Rectal smooth muscle tissue (tissue), 1 donor: Measurements from ENCODE around the gene ATRIP.

Experiments
- H3K27ac ChIP-seq: one replicate; pipeline ENCODE4 v1.7.0; 2013; ENCODE audit warnings: low read depth, low read length, inconsistent platforms
- H3K27me3 ChIP-seq: one replicate; pipeline ENCODE4 v1.7.0; 2013; ENCODE audit warnings: low read length; ENCODE audit not compliant: control insufficient read depth, insufficient read depth
- H3K36me3 ChIP-seq: one replicate; pipeline ENCODE4 v1.7.0; 2013; ENCODE audit warnings: low read length; ENCODE audit not compliant: control insufficient read depth, insufficient read depth
- H3K4me1 ChIP-seq: one replicate; pipeline ENCODE4 v1.7.0; 2013; ENCODE audit warnings: low read length; ENCODE audit not compliant: control insufficient read depth, insufficient read depth
- H3K4me3 ChIP-seq: one replicate; pipeline ENCODE4 v1.7.0; 2013; ENCODE audit warnings: low read length
- H3K9ac ChIP-seq: one replicate; pipeline ENCODE4 v1.7.0; 2013; ENCODE audit warnings: low read length

The ATRIP gene

GRCh38 chr3:48500656-48501055 lies 54.1 kb downstream of the ATRIP start:
- Histone ChIP-seq H3K36me3 (no peaks in the 10 kb centered on the region), H3K27ac (no peak overlapping the region), H3K27me3 (no peaks in the 10 kb centered on the region)

GRCh38 chr3:48501196-48501595 lies 54.7 kb downstream of the ATRIP start:
- Histone ChIP-seq H3K36me3 (no peaks in the 10 kb centered on the region), H3K27me3 (no peaks in the 10 kb centered on the region), H3K27ac (no peak overlapping the region), H3K9ac (no peak overlapping the region), H3K4me3 (no peak overlapping the region), H3K4me1 (peaks cover 11% of the 10 kb centered on the region)

More at GRCh38 chr3:48500656-48501055, 54.1 kb downstream of the ATRIP start:
- Histone ChIP-seq H3K4me3 (no peak overlapping the region), H3K9ac (no peak overlapping the region), H3K4me1 (peaks cover 11% of the 10 kb centered on the region)

GRCh38 chr3:48502121-48502520 lies 55.6 kb downstream of the ATRIP start:
- H3K4me3 ChIP-seq, result no peak overlapping the region
- peak overlapping the region; percentile 6 for H3K27ac ChIP-seq
- H3K27me3 ChIP-seq, result no peaks in the 10 kb centered on the region
- peaks cover 11% of the 10 kb centered on the region for H3K4me1 ChIP-seq
- no peaks in the 10 kb centered on the region for H3K36me3 ChIP-seq
- no peak overlapping the region for H3K9ac ChIP-seq

- H3K4me1 ChIP-seq, result peaks cover 11% of the 10 kb centered on the region
- peak overlapping the region; percentile 87 for H3K4me3 ChIP-seq
Measured at GRCh38 chr3:48502728-48503168, 56.2 kb downstream of the ATRIP start.

GRCh38 chr3:48503401-48504050 lies 57.0 kb downstream of the ATRIP start:
- Histone ChIP-seq H3K27ac (peak overlapping the region; percentile 96), H3K4me1 (peaks cover 11% of the 10 kb centered on the region), H3K4me3 (peak overlapping the region; percentile 87), H3K9ac (peak overlapping the region; percentile 37), H3K27me3 (no peaks in the 10 kb centered on the region), H3K36me3 (no peaks in the 10 kb centered on the region)

More at GRCh38 chr3:48502728-48503168, 56.2 kb downstream of the ATRIP start:
- peak overlapping the region; percentile 96 for H3K27ac ChIP-seq
- H3K36me3 ChIP-seq, result no peaks in the 10 kb centered on the region
- no peaks in the 10 kb centered on the region for H3K27me3 ChIP-seq
- no peak overlapping the region for H3K9ac ChIP-seq

- H3K27ac ChIP-seq, result peak within 1 kb of the TSS; percentile 96
- H3K4me3 ChIP-seq, result peak within 1 kb of the TSS; percentile 87
- no peaks in the 10 kb centered on the region for H3K27me3 ChIP-seq
- peak within 1 kb of the TSS; percentile 59 for H3K9ac ChIP-seq
- peaks cover 11% of the 10 kb centered on the region for H3K4me1 ChIP-seq
- no peaks in the 10 kb centered on the region for H3K36me3 ChIP-seq
Measured at GRCh38 chr3:48504051-48504946, 57.8 kb downstream of the ATRIP start, which contains the start of gene SHISA5. SHISA5 (minus strand) TSS chr3:48504174; CDS start chr3:48504094, 80 bp downstream.

GRCh38 chr3:48505146-48505545 lies 58.6 kb downstream of the ATRIP start:
- H3K9ac ChIP-seq, result no peak overlapping the region
- peaks cover 11% of the 10 kb centered on the region for H3K4me1 ChIP-seq
- H3K4me3 ChIP-seq, result no peak overlapping the region

GRCh38 chr3:48505968-48506504 lies 59.5 kb downstream of the ATRIP start:
- peaks cover 11% of the 10 kb centered on the region for H3K4me1 ChIP-seq
- no peaks in the 10 kb centered on the region for H3K27me3 ChIP-seq
- no peak overlapping the region for H3K27ac ChIP-seq

More at GRCh38 chr3:48505146-48505545, 58.6 kb downstream of the ATRIP start:
- H3K27ac ChIP-seq, result peak overlapping the region; percentile 96
- no peaks in the 10 kb centered on the region for H3K36me3 ChIP-seq
- H3K27me3 ChIP-seq, result no peaks in the 10 kb centered on the region

GRCh38 chr3:48507256-48508061 lies 60.9 kb downstream of the ATRIP start:
- H3K9ac ChIP-seq, result no peak overlapping the region
- no peaks in the 10 kb centered on the region for H3K27me3 ChIP-seq
- no peaks in the 10 kb centered on the region for H3K36me3 ChIP-seq
- H3K27ac ChIP-seq, result no peak overlapping the region
- peaks cover 11% of the 10 kb centered on the region for H3K4me1 ChIP-seq
- no peak overlapping the region for H3K4me3 ChIP-seq

More at GRCh38 chr3:48505968-48506504, 59.5 kb downstream of the ATRIP start:
- H3K36me3 ChIP-seq, result no peaks in the 10 kb centered on the region
- no peak overlapping the region for H3K9ac ChIP-seq
- no peak overlapping the region for H3K4me3 ChIP-seq

- H3K4me3 ChIP-seq, result no peak overlapping the region
- no peaks in the 10 kb centered on the region for H3K4me1 ChIP-seq
- no peaks in the 10 kb centered on the region for H3K36me3 ChIP-seq
- H3K9ac ChIP-seq, result no peak overlapping the region
- no peak overlapping the region for H3K27ac ChIP-seq
- no peaks in the 10 kb centered on the region for H3K27me3 ChIP-seq
Measured at GRCh38 chr3:48511551-48511950, 65.0 kb downstream of the ATRIP start.

- no peak overlapping the region for H3K27ac ChIP-seq
- no peak overlapping the region for H3K9ac ChIP-seq
- H3K36me3 ChIP-seq, result no peaks in the 10 kb centered on the region
- H3K4me1 ChIP-seq, result no peaks in the 10 kb centered on the region
- no peak overlapping the region for H3K4me3 ChIP-seq
- no peaks in the 10 kb centered on the region for H3K27me3 ChIP-seq
Measured at GRCh38 chr3:48514431-48515227, 68.1 kb downstream of the ATRIP start.
